GM18870 (cell line): ENCODE data around the gene SLC49A4.
"Not testable (repeated sequence)": the region's sequence is repeated elsewhere in the genome, so short reads cannot be mapped to it uniquely, and the experiment has no call there.

Source experiments
- ATAC-seq: cut with Tn5 transposase; IDR thresholded peaks from one replicate; pipeline ENCODE4 v1.9.1; 2021; ENCODE audit warnings: moderate library complexity; ENCODE audit not compliant: unreplicated experiment

Gene SLC49A4, protein sequence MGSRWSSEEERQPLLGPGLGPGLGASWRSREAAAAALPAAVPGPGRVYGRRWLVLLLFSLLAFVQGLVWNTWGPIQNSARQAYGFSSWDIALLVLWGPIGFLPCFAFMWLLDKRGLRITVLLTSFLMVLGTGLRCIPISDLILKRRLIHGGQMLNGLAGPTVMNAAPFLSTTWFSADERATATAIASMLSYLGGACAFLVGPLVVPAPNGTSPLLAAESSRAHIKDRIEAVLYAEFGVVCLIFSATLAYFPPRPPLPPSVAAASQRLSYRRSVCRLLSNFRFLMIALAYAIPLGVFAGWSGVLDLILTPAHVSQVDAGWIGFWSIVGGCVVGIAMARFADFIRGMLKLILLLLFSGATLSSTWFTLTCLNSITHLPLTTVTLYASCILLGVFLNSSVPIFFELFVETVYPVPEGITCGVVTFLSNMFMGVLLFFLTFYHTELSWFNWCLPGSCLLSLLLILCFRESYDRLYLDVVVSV

GRCh38 chr3:122794779-122795673 is at the start of gene SLC49A4:
Gene SLC49A4 (plus strand): TSS chr3:122795069. CDS start chr3:122795193, 124 bp downstream.
- peak; percentile 50 for ATAC-seq

GRCh38 chr3:122745369-122746021 is 49.4 kb upstream of the SLC49A4 start:
- ATAC-seq, result no peak

- not testable (repeated sequence) for ATAC-seq
Measured at GRCh38 chr3:122747295-122747694, 47.6 kb upstream of the SLC49A4 start.

DNA sequence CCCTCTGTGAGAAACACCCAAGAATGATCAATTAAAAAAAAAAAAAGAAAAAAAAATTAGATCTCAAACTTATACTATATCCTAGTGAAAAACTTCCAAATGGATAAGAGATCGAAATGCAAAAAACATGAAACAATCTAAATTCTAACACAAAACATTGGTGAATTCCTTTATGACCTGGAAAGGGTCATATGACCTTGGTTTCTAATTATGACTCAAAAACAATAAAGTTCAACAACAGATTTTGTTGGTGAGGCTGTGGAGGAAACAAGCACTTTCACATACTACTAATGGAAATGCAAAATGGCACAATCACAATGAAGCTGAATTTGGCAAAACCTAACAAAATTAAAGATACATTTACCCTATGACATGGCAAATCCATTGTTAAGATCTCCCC is 46.5 kb upstream of the SLC49A4 start:
- ATAC-seq, result no peak

- ATAC-seq, result peak; percentile 76
Measured at GRCh38 chr3:122754929-122755328, 39.9 kb upstream of the SLC49A4 start.

DNA sequence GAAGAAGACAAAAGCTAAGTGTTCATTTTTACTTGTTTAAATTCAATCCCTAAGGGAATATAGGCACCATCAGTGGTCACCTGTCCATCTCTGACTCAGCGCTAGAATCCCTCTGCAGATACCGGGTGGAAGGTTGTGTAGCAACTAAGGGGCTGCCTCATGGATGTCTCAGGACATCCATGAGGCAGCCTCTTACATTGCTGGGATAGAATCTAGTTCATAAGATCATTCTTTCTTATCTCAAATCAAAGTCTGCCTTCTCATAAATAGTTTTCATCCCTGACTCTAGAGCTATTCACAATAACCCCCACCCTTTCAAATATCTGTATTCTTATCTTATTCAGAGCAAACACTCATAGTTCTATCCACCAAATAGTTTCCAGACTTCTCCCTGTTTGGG is 39.4 kb upstream of the SLC49A4 start:
- no peak for ATAC-seq

GRCh38 chr3:122758877-122759560 is 35.9 kb upstream of the SLC49A4 start:
- no peak for ATAC-seq

- ATAC-seq, result no peak
Measured at GRCh38 chr3:122760453-122761271, 34.2 kb upstream of the SLC49A4 start.

DNA sequence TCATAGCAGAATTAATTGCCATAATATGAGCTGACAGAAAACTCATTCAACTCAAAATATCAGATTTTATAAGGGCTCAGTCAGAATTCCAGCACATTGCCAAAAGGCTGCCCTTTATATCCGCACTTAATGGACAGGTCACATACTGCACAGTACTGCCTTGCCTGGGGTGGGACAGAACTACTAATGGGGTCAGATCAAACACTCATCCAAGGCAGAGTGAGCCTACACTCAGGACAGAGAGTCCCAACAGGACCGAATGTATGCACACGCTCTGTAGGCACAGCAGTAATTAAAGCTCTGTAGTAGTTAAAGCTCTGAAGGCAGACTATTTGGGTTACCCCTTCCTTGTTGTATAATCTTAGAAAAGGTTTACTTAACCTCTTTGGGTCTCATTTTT is 28.4 kb upstream of the SLC49A4 start:
- no peak for ATAC-seq

DNA sequence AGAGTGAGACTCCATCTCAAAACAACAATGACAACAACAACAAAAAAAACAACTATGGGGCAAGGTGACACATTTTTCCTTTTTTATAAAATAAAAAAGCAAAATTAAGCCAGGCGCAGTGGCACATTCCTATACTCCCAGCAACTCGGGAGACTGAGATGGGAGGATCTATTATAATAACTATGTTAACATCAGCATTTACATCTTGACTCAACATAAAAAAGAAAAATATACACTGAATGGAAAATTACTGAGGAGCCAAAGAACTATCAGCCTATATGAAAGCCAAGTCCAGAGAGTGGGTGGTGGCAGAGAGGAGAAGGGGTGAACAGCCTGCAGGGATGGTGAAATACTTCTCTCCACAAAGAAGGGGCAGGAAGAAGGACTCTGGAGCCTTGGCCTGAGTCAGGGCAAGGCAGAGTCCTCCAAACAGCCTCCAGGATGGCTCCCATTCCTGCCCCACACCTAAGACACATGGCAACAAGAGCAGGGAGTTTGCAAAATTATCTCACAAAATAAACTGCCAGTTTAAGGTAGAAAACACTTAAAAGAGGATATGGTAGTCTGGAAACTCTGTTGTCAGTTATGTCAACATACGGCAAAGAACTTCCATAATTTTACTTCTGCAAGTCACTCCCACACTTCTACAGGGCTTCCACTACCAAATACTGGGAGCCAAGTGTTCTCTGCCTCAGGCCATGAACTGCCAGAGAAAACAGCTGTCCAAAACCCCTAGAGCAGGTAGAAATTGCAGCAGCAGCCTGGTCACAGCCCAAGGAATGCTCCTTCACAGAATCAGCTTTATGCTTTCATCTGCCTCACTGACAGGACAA is 27.1 kb upstream of the SLC49A4 start:
- no peak for ATAC-seq

- no peak for ATAC-seq
Measured at GRCh38 chr3:122770521-122771202, 24.2 kb upstream of the SLC49A4 start.

- ATAC-seq, result no peak
Measured at GRCh38 chr3:122772827-122773226, 22.0 kb upstream of the SLC49A4 start.

DNA sequence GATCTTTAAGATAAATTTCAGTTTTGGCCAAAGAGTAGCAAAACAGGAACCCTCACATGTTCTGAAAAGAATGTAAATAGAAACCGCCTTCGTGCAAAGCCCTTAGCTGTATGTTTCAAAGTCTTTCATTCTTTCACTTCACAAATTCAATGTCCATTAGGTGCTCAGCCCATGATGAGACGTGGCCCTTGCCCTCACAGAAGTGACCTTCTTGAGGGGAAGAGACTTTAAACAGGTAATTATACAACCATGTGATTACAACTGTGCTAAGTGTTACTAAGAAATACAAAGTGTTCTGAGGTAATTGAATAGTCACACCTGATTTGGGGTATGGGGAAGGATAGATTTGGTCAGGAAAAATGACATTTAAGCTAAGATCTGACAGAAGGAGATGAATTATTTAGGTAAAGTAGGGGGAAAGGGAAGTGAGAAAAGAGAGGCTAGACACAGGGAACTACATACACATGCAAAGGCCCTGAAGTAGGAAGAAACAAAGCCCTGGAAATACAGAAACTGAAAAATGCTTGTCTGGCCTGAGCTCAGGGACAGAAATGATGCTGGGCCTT is 20.8 kb upstream of the SLC49A4 start:
- no peak for ATAC-seq

DNA sequence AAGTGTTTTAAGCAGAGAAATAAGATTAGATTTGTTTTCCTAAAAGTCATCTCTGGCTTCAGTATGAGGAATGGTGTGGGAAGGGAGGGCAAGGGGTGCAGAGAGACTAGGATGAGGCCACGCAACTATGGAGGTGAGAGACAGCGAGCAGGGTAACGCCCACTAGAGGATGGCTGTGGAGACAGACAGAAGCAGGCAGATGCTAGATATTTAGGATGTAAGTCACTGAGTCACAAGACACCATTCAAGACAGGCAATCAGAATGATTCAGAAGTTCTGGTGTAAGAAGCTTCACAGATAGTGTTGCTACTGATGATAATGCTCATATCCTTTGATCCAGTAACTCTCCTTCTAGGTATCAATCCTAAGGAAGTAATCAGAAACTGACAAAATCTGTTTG is 20.3 kb upstream of the SLC49A4 start:
- ATAC-seq, result no peak

GRCh38 chr3:122776675-122777468 is 18.0 kb upstream of the SLC49A4 start:
- no peak for ATAC-seq

- no peak for ATAC-seq
Measured at GRCh38 chr3:122777563-122777962, 17.3 kb upstream of the SLC49A4 start.

GRCh38 chr3:122782804-122783203 is 12.1 kb upstream of the SLC49A4 start:
- ATAC-seq, result no peak
